Measurements from ENCODE around the gene MND1.
"Not testable (repeated sequence)": the region's sequence is repeated elsewhere in the genome, so short reads cannot be mapped to it uniquely, and the experiment has no call there.

Gene MND1

GRCh38 chr4:153447175-153447905 is 102.9 kb downstream of the MND1 start:
- Histone ChIP-seq H3K4me1 (ENCODE audit: insufficient read depth, poor library complexity, severe bottlenecking) (peaks cover 4% of the 10 kb centered on the region), H3K36me3 (ENCODE audit: low read depth) (no peaks in the 10 kb centered on the region), H3K27me3 (ENCODE audit: insufficient read depth, poor library complexity, severe bottlenecking) (no peaks in the 10 kb centered on the region), H3K9me3 (ENCODE audit: severe bottlenecking) (no peaks in the 10 kb centered on the region), H3K4me3 (ENCODE audit: severe bottlenecking) (no peak overlapping the region), H3K27ac (ENCODE audit: poor library complexity, severe bottlenecking) (no peak overlapping the region)
- ATAC-seq (ENCODE audit: low read depth) (no peak), DNase-seq (ENCODE audit: low spot score) (no peak)
- no peak for TF ChIP-seq CTCF (IDR thresholded peaks at IDR 0.05; ENCODE audit: poor library complexity, severe bottlenecking)

GRCh38 chr4:153448003-153448731 is 103.7 kb downstream of the MND1 start:
- DNase-seq (ENCODE audit: low spot score): no peak
- no peak for TF ChIP-seq CTCF (IDR thresholded peaks at IDR 0.05; ENCODE audit: poor library complexity, severe bottlenecking)
- no peak overlapping the region for H3K4me3 ChIP-seq (ENCODE audit: severe bottlenecking)

GRCh38 chr4:153449338-153449737 is 104.8 kb downstream of the MND1 start:
- Histone ChIP-seq H3K9me3 (ENCODE audit: severe bottlenecking) (no peaks in the 10 kb centered on the region), H3K36me3 (ENCODE audit: low read depth) (no peaks in the 10 kb centered on the region), H3K27me3 (ENCODE audit: insufficient read depth, poor library complexity, severe bottlenecking) (no peaks in the 10 kb centered on the region), H3K27ac (ENCODE audit: poor library complexity, severe bottlenecking) (no peak overlapping the region), H3K4me3 (ENCODE audit: severe bottlenecking) (no peak overlapping the region), H3K4me1 (ENCODE audit: insufficient read depth, poor library complexity, severe bottlenecking) (peaks cover 4% of the 10 kb centered on the region)
- ATAC-seq (ENCODE audit: low read depth) (no peak), DNase-seq (ENCODE audit: low spot score) (no peak)
- no peak for TF ChIP-seq CTCF (IDR thresholded peaks at IDR 0.05; ENCODE audit: poor library complexity, severe bottlenecking)

More at GRCh38 chr4:153448003-153448731, 103.7 kb downstream of the MND1 start:
- Histone ChIP-seq H3K4me1 (ENCODE audit: insufficient read depth, poor library complexity, severe bottlenecking) (peaks cover 4% of the 10 kb centered on the region), H3K36me3 (ENCODE audit: low read depth) (no peaks in the 10 kb centered on the region), H3K9me3 (ENCODE audit: severe bottlenecking) (no peaks in the 10 kb centered on the region), H3K27ac (ENCODE audit: poor library complexity, severe bottlenecking) (no peak overlapping the region), H3K27me3 (ENCODE audit: insufficient read depth, poor library complexity, severe bottlenecking) (no peaks in the 10 kb centered on the region)
- ATAC-seq (ENCODE audit: low read depth): peak; percentile 65

- H3K27me3 ChIP-seq (ENCODE audit: insufficient read depth, poor library complexity, severe bottlenecking): no peaks in the 10 kb centered on the region
- H3K4me1 ChIP-seq (ENCODE audit: insufficient read depth, poor library complexity, severe bottlenecking): peaks cover 4% of the 10 kb centered on the region
- H3K27ac ChIP-seq (ENCODE audit: poor library complexity, severe bottlenecking): no peak overlapping the region
- no peaks in the 10 kb centered on the region for H3K36me3 ChIP-seq (ENCODE audit: low read depth)
- H3K4me3 ChIP-seq (ENCODE audit: severe bottlenecking): no peak overlapping the region
- no peak for TF ChIP-seq CTCF (IDR thresholded peaks at IDR 0.05; ENCODE audit: poor library complexity, severe bottlenecking)
- DNase-seq (ENCODE audit: low spot score) (no peak), ATAC-seq (ENCODE audit: low read depth) (no peak)
- H3K9me3 ChIP-seq (ENCODE audit: severe bottlenecking): no peaks in the 10 kb centered on the region
These were observed 106.0 kb downstream of the MND1 start for GRCh38 chr4:153450544-153450917.

GRCh38 chr4:153451145-153451544 is 106.7 kb downstream of the MND1 start:
- not testable (repeated sequence) for H3K36me3 ChIP-seq (ENCODE audit: low read depth); H3K9me3 ChIP-seq (ENCODE audit: severe bottlenecking); H3K4me3 ChIP-seq (ENCODE audit: severe bottlenecking); ATAC-seq (ENCODE audit: low read depth); H3K27me3 ChIP-seq (ENCODE audit: insufficient read depth, poor library complexity, severe bottlenecking); H3K27ac ChIP-seq (ENCODE audit: poor library complexity, severe bottlenecking); H3K4me1 ChIP-seq (ENCODE audit: insufficient read depth, poor library complexity, severe bottlenecking); DNase-seq (ENCODE audit: low spot score)
